ENCODE measurements around the gene ATE1. TPM values are rescaled to one million over a fixed set of nuclear protein-coding genes. Genes with fewer than 3 reads are reported as not detected.

ATE1 gene
- total RNA-seq, 1 experiment from 2014 or later: 39.2 TPM

GRCh38 chr10:121910673-121911420 is 17.0 kb downstream of the ATE1 start:
- peaks cover 8% of the 10 kb centered on the region; the same call in 1 of the 2 replicates for H3K79me2 ChIP-seq (ENCODE audit: insufficient read depth, low read length)
- no peak for DNase-seq (ENCODE audit: low read depth, low spot score)

More at GRCh38 chr10:121910673-121911420, 17.0 kb downstream of the ATE1 start:
- H3K9me3 ChIP-seq (ENCODE audit: control insufficient read depth in 1 of 2, insufficient read depth in 1 of 2, low read depth in 1 of 2, low read length in 2 of 2): no peaks in the 10 kb centered on the region
- no peaks in the 10 kb centered on the region for H4K20me1 ChIP-seq (ENCODE audit: insufficient read depth)
- RAD21 ChIA-PET (ENCODE audit: low non-redundant PET in 1 of 2, low total read pairs in 2 of 2, uncharacterized antibody in 2 of 2, unreplicated experiment in 2 of 2): no interaction called here
- POLR2A ChIA-PET: no interaction called here
- intact Hi-C loops (cut with micrococcal nuclease): no loop called here
- no peak overlapping the region for H2AFZ ChIP-seq (ENCODE audit: low read depth, low read length, poor library complexity, severe bottlenecking)
- CTCF ChIA-PET: interaction anchor here (1.0 kb wide), 1 partner anchor 10 kb away, joined by 7 read pairs; no protein-coding TSS in a partner anchor
- no peaks in the 10 kb centered on the region for H3K9me2 ChIP-seq (ENCODE audit: insufficient read depth)
- BruUV-seq (replicated peaks): no TSS peak
- TF ChIP-seq EZH2 (IDR thresholded peaks at IDR 0.05) (no peak), ZNF274 (IDR thresholded peaks at IDR 0.05; ENCODE audit: low read depth, low read length) (no peak), ZFX (IDR thresholded peaks at IDR 0.05) (no peak), CBX3 (IDR thresholded peaks at IDR 0.05; ENCODE audit: low read depth) (no peak), ELF1 (IDR thresholded peaks at IDR 0.05; ENCODE audit: borderline replicate concordance, low read depth) (no peak), POLR2A (IDR thresholded peaks at IDR 0.05; ENCODE audit: borderline replicate concordance, extremely low read depth, insufficient read depth, insufficient read length) (no peak), ZBTB33 (IDR thresholded peaks at IDR 0.05; ENCODE audit: extremely low read depth, insufficient replicate concordance, low read length) (no peak), REST (IDR thresholded peaks at IDR 0.05; ENCODE audit: low read depth) (no peak), SRF (IDR thresholded peaks at IDR 0.05; ENCODE audit: low read depth) (no peak), EZH2phosphoT487 (IDR thresholded peaks at IDR 0.05; ENCODE audit: borderline replicate concordance) (no peak)
- H3K4me2 ChIP-seq (ENCODE audit: low read length): no peak overlapping the region
- peaks cover 0 to 8% of the 10 kb centered on the region in 2 experiments; a peak in 1 of 4 replicates for H3K4me1 ChIP-seq (ENCODE audit: control insufficient read depth in 1 of 2, insufficient read depth in 2 of 2, low read length in 2 of 2)
- no peak overlapping the region for H3K9ac ChIP-seq (ENCODE audit: low read length)
- peaks cover 7% of the 10 kb centered on the region in 2 experiments; a peak in 3 of 4 replicates for H3K36me3 ChIP-seq (ENCODE audit: control insufficient read depth in 1 of 2, insufficient read depth in 2 of 2, low read length in 2 of 2)
- ATAC-seq: no peak
- H3K27me3 ChIP-seq (ENCODE audit: insufficient read depth, low read length): no peaks in the 10 kb centered on the region
- H3K27ac ChIP-seq (ENCODE audit: low read depth, low read length): no peak overlapping the region
- H3K4me3 ChIP-seq (replicated peaks in 1 of 2; ENCODE audit: low read depth in 1 of 2, low read length in 2 of 2): no peak overlapping the region

Data from HCT116 (cell line).